Activated naive CD4-positive, alpha-beta T cell treated with anti-CD3 and anti-CD28 coated beads for 36 hours (primary cell): ENCODE measurements around the gene DGKG. TPM values are rescaled to one million over a fixed set of nuclear protein-coding genes. Genes with fewer than 3 reads are reported as not detected.

ENCODE experiments used
- CTCF ChIA-PET: fragments of 350-600 bp; sonication (Branson Sonifier 250); formaldehyde crosslinking; loops from one replicate; lab custom pipeline; 2021; ENCODE audit warnings: antibody characterized with exemption; lab: Charles Lee
- DNase-seq: peaks from one replicate; pipeline ENCODE4 v3.0.0-alpha.2; 2020
- H3K27ac Mint-ChIP-seq: one replicate; pipeline ENCODE4 v1.8.0; 2021; ENCODE audit warnings: mild to moderate bottlenecking, mixed read lengths
- H3K27me3 Mint-ChIP-seq: one replicate; pipeline ENCODE4 v1.8.0; 2021; ENCODE audit warnings: low read depth, mixed read lengths
- H3K36me3 Mint-ChIP-seq: one replicate; pipeline ENCODE4 v1.8.0; 2021; ENCODE audit warnings: low read depth, mixed read lengths
- H3K4me1 Mint-ChIP-seq: one replicate; pipeline ENCODE4 v1.8.0; 2021; ENCODE audit warnings: low read depth, mixed read lengths
- H3K4me3 Mint-ChIP-seq: one replicate; pipeline ENCODE4 v1.8.0; 2021; ENCODE audit warnings: mild to moderate bottlenecking, moderate library complexity, mixed read lengths
- H3K9me3 Mint-ChIP-seq: one replicate; pipeline ENCODE4 v1.8.0; 2021; ENCODE audit warnings: mixed read lengths
- intact Hi-C: fragments of 100-400 bp; cut with micrococcal nuclease; formaldehyde crosslinking; loops from one replicate; pipeline ENCODE4 v1.15.1; 2023
- total RNA-seq, 2 experiments: library from RNA; stranded (reverse); gene quantifications; one replicate each; pipeline ENCODE4 v1.2.3, GENCODE V29; 2021

DGKG gene
- total RNA-seq, 2 experiments from 2014 or later, result 0.25 to 0.98 TPM

- no peaks in the 10 kb centered on the region for H3K36me3 Mint-ChIP-seq
- DNase-seq, result no peak
- intact Hi-C loops, result no loop called here
- CTCF ChIA-PET, result no interaction called here
- H3K27ac Mint-ChIP-seq, result no peak overlapping the region
- peaks cover 5% of the 10 kb centered on the region for H3K27me3 Mint-ChIP-seq
- H3K4me3 Mint-ChIP-seq, result no peak overlapping the region
- H3K4me1 Mint-ChIP-seq, result no peaks in the 10 kb centered on the region
- H3K9me3 Mint-ChIP-seq, result no peaks in the 10 kb centered on the region
Measured at GRCh38 chr3:186329589-186329988, 32.4 kb downstream of the DGKG start.

- CTCF ChIA-PET, result no interaction called here
- Mint-ChIP-seq H3K4me3 (no peak overlapping the region), H3K36me3 (no peaks in the 10 kb centered on the region), H3K4me1 (no peaks in the 10 kb centered on the region), H3K27ac (no peak overlapping the region), H3K27me3 (peaks cover 5% of the 10 kb centered on the region), H3K9me3 (no peaks in the 10 kb centered on the region)
- DNase-seq, result no peak
- intact Hi-C loops, result no loop called here
Measured at GRCh38 chr3:186327912-186328487, 34.0 kb downstream of the DGKG start.

GRCh38 chr3:186322761-186323160 is 39.3 kb downstream of the DGKG start:
- intact Hi-C loops, result no loop called here
- CTCF ChIA-PET, result interaction anchor here (0.8 kb wide), 1 partner anchor 217 kb away, joined by 3 read pairs; no protein-coding TSS in a partner anchor
- no peak for DNase-seq
- no peaks in the 10 kb centered on the region for H3K36me3 Mint-ChIP-seq
- H3K4me1 Mint-ChIP-seq, result no peaks in the 10 kb centered on the region
- H3K4me3 Mint-ChIP-seq, result no peak overlapping the region
- no peak overlapping the region for H3K27ac Mint-ChIP-seq
- peaks cover 4% of the 10 kb centered on the region for H3K27me3 Mint-ChIP-seq
- no peaks in the 10 kb centered on the region for H3K9me3 Mint-ChIP-seq

- no peaks in the 10 kb centered on the region for H3K36me3 Mint-ChIP-seq
- no peaks in the 10 kb centered on the region for H3K4me1 Mint-ChIP-seq
- intact Hi-C loops, result no loop called here
- H3K27ac Mint-ChIP-seq, result no peak overlapping the region
- CTCF ChIA-PET, result no interaction called here
- DNase-seq, result no peak
- peaks cover 6% of the 10 kb centered on the region for H3K27me3 Mint-ChIP-seq
- H3K4me3 Mint-ChIP-seq, result no peak overlapping the region
- H3K9me3 Mint-ChIP-seq, result no peaks in the 10 kb centered on the region
Measured at GRCh38 chr3:186321746-186322145, 40.3 kb downstream of the DGKG start.

- Mint-ChIP-seq H3K4me3 (no peak overlapping the region), H3K27ac (no peak overlapping the region), H3K9me3 (no peaks in the 10 kb centered on the region), H3K36me3 (no peaks in the 10 kb centered on the region), H3K4me1 (no peaks in the 10 kb centered on the region), H3K27me3 (peaks cover 6% of the 10 kb centered on the region)
- DNase-seq, result no peak
- intact Hi-C loops, result no loop called here
- CTCF ChIA-PET, result no interaction called here
Measured at GRCh38 chr3:186320862-186321568, 41.0 kb downstream of the DGKG start.

GRCh38 chr3:186319945-186320344 is 42.1 kb downstream of the DGKG start:
- peaks cover 6% of the 10 kb centered on the region for H3K27me3 Mint-ChIP-seq
- no peak for DNase-seq
- no peaks in the 10 kb centered on the region for H3K9me3 Mint-ChIP-seq
- no peak overlapping the region for H3K27ac Mint-ChIP-seq
- no peaks in the 10 kb centered on the region for H3K4me1 Mint-ChIP-seq
- no peaks in the 10 kb centered on the region for H3K36me3 Mint-ChIP-seq
- no peak overlapping the region for H3K4me3 Mint-ChIP-seq
- CTCF ChIA-PET, result interaction anchor here (0.6 kb wide), 1 partner anchor 52 kb away, joined by 3 read pairs; no protein-coding TSS in a partner anchor
- intact Hi-C loops, result no loop called here

GRCh38 chr3:186318135-186318534 is 43.9 kb downstream of the DGKG start:
- H3K4me3 Mint-ChIP-seq, result no peak overlapping the region
- H3K4me1 Mint-ChIP-seq, result no peaks in the 10 kb centered on the region
- H3K27ac Mint-ChIP-seq, result no peak overlapping the region
- no peak for DNase-seq
- intact Hi-C loops, result no loop called here
- no peaks in the 10 kb centered on the region for H3K36me3 Mint-ChIP-seq
- peaks cover 6% of the 10 kb centered on the region for H3K27me3 Mint-ChIP-seq
- CTCF ChIA-PET, result no interaction called here
- no peaks in the 10 kb centered on the region for H3K9me3 Mint-ChIP-seq

- H3K36me3 Mint-ChIP-seq, result no peaks in the 10 kb centered on the region
- intact Hi-C loops, result no loop called here
- no peaks in the 10 kb centered on the region for H3K4me1 Mint-ChIP-seq
- H3K4me3 Mint-ChIP-seq, result no peak overlapping the region
- CTCF ChIA-PET, result no interaction called here
- no peaks in the 10 kb centered on the region for H3K9me3 Mint-ChIP-seq
- peaks cover 3% of the 10 kb centered on the region for H3K27me3 Mint-ChIP-seq
- H3K27ac Mint-ChIP-seq, result no peak overlapping the region
- no peak for DNase-seq
Measured at GRCh38 chr3:186317478-186317877, 44.6 kb downstream of the DGKG start.

- H3K27ac Mint-ChIP-seq, result no peak overlapping the region
- H3K4me1 Mint-ChIP-seq, result no peaks in the 10 kb centered on the region
- no peaks in the 10 kb centered on the region for H3K36me3 Mint-ChIP-seq
- intact Hi-C loops, result no loop called here
- H3K9me3 Mint-ChIP-seq, result no peaks in the 10 kb centered on the region
- H3K4me3 Mint-ChIP-seq, result no peak overlapping the region
- CTCF ChIA-PET, result interaction anchor here (0.6 kb wide), 1 partner anchor 72 kb away, joined by 3 read pairs; no protein-coding TSS in a partner anchor
- peaks cover 6% of the 10 kb centered on the region for H3K27me3 Mint-ChIP-seq
- no peak for DNase-seq
Measured at GRCh38 chr3:186316666-186317260, 45.3 kb downstream of the DGKG start.

GRCh38 chr3:186315581-186316354 is 46.3 kb downstream of the DGKG start:
- intact Hi-C loops, result no loop called here
- no peak for DNase-seq
- Mint-ChIP-seq H3K36me3 (no peaks in the 10 kb centered on the region), H3K4me1 (no peaks in the 10 kb centered on the region), H3K9me3 (no peaks in the 10 kb centered on the region), H3K27ac (no peak overlapping the region), H3K4me3 (no peak overlapping the region), H3K27me3 (peaks cover 6% of the 10 kb centered on the region)
- CTCF ChIA-PET, result interaction anchor here (0.6 kb wide), 1 partner anchor 71 kb away, joined by 3 read pairs; no protein-coding TSS in a partner anchor

- CTCF ChIA-PET, result no interaction called here
- H3K27me3 Mint-ChIP-seq, result peaks cover 6% of the 10 kb centered on the region
Measured at GRCh38 chr3:186314896-186315295, 47.1 kb downstream of the DGKG start.

GRCh38 chr3:186311441-186311840 is 50.6 kb downstream of the DGKG start:
- intact Hi-C loops, result no loop called here
- CTCF ChIA-PET, result interaction anchor here (0.6 kb wide), 1 partner anchor 306 kb away, joined by 3 read pairs; no protein-coding TSS in a partner anchor
- H3K27me3 Mint-ChIP-seq, result peaks cover 9% of the 10 kb centered on the region
- no peak overlapping the region for H3K4me3 Mint-ChIP-seq
- H3K36me3 Mint-ChIP-seq, result no peaks in the 10 kb centered on the region
- no peaks in the 10 kb centered on the region for H3K4me1 Mint-ChIP-seq
- no peak overlapping the region for H3K27ac Mint-ChIP-seq
- H3K9me3 Mint-ChIP-seq, result no peaks in the 10 kb centered on the region
- DNase-seq, result no peak

More at GRCh38 chr3:186314896-186315295, 47.1 kb downstream of the DGKG start:
- H3K4me1 Mint-ChIP-seq, result no peaks in the 10 kb centered on the region
- H3K36me3 Mint-ChIP-seq, result no peaks in the 10 kb centered on the region
- no peaks in the 10 kb centered on the region for H3K9me3 Mint-ChIP-seq
- H3K27ac Mint-ChIP-seq, result no peak overlapping the region
- H3K4me3 Mint-ChIP-seq, result no peak overlapping the region
- intact Hi-C loops, result no loop called here
- DNase-seq, result no peak
